ELR (cell line): ENCODE measurements around the gene FAM117B.
"Not testable (repeated sequence)": the region's sequence is repeated elsewhere in the genome, so short reads cannot be mapped to it uniquely, and the experiment has no call there.

Experiments used
- DNase-seq: peaks from one replicate; pipeline ENCODE4 v3.0.0-alpha.2; 2015; ENCODE audit warnings: low read depth

FAM117B gene

GRCh38 chr2:202703091-202703490, 68.3 kb downstream of the FAM117B start:
- DNase-seq, result no peak

GRCh38 chr2:202704248-202704647, 69.5 kb downstream of the FAM117B start:
- DNase-seq, result no peak

GRCh38 chr2:202705446-202706020, 70.8 kb downstream of the FAM117B start:
- DNase-seq, result no peak

GRCh38 chr2:202714971-202715935, 80.5 kb downstream of the FAM117B start:
- DNase-seq, result not testable (repeated sequence)

GRCh38 chr2:202716114-202716718, 81.4 kb downstream of the FAM117B start:
- DNase-seq, result no peak

GRCh38 chr2:202716953-202717597, 82.3 kb downstream of the FAM117B start:
- no peak for DNase-seq

GRCh38 chr2:202717598-202718310, 83.0 kb downstream of the FAM117B start:
- no peak for DNase-seq

GRCh38 chr2:202718614-202719013, 83.8 kb downstream of the FAM117B start:
- DNase-seq, result peak; percentile 75

- no peak for DNase-seq
Observed at GRCh38 chr2:202720226-202720625, 85.5 kb downstream of the FAM117B start.

GRCh38 chr2:202721621-202722020, 86.9 kb downstream of the FAM117B start:
- peak; percentile 46 for DNase-seq

GRCh38 chr2:202723746-202724145, 89.0 kb downstream of the FAM117B start:
- DNase-seq, result no peak

GRCh38 chr2:202726070-202726469, 91.3 kb downstream of the FAM117B start:
- no peak for DNase-seq

GRCh38 chr2:202736826-202737225, 102.1 kb downstream of the FAM117B start:
- no peak for DNase-seq

- DNase-seq, result no peak
Observed at GRCh38 chr2:202743613-202744012, 108.8 kb downstream of the FAM117B start.

GRCh38 chr2:202749477-202749876, 114.7 kb downstream of the FAM117B start:
- no peak for DNase-seq

- DNase-seq, result no peak
Observed at GRCh38 chr2:202750763-202751427, 116.1 kb downstream of the FAM117B start.

- no peak for DNase-seq
Observed at GRCh38 chr2:202752071-202752470, 117.3 kb downstream of the FAM117B start.

GRCh38 chr2:202754936-202755335, 120.2 kb downstream of the FAM117B start:
- no peak for DNase-seq

- no peak for DNase-seq
Observed at GRCh38 chr2:202756598-202756997, 121.8 kb downstream of the FAM117B start.

GRCh38 chr2:202757339-202757738, 122.6 kb downstream of the FAM117B start:
- DNase-seq, result no peak

- DNase-seq, result no peak
Observed at GRCh38 chr2:202758128-202758527, 123.4 kb downstream of the FAM117B start.
